ENCODE measurements around the gene CRYL1. TPM values are rescaled to one million over a fixed set of nuclear protein-coding genes. Genes with fewer than 3 reads are reported as not detected.

Gene CRYL1
- total and polyA plus RNA-seq, 2 experiments from 2014 or later, result 41.6 to 43.6 TPM

GRCh38 chr13:20390526-20391175 lies 135.0 kb downstream of the CRYL1 start:
- Histone ChIP-seq H3K27me3 (no peaks in the 10 kb centered on the region), H3K9me3 (ENCODE audit: low read depth) (no peaks in the 10 kb centered on the region), H3K27ac (peak overlapping the region; percentile 92), H3K36me3 (no peaks in the 10 kb centered on the region), H3K4me1 (ENCODE audit: low read depth) (peaks cover 14% of the 10 kb centered on the region), H3K4me3 (no peak overlapping the region)
- peak in 1 of 2 donors; percentile 30 for DNase-seq (ENCODE audit: low read depth in 1 of 2, low spot score in 1 of 2)
- TF ChIP-seq CTCF (IDR thresholded peaks at IDR 0.05; ENCODE audit: low read depth, low read length), result no peak

- Histone ChIP-seq H3K4me1 (ENCODE audit: low read depth) (peaks cover 14% of the 10 kb centered on the region), H3K4me3 (no peak overlapping the region), H3K27me3 (no peaks in the 10 kb centered on the region), H3K9me3 (ENCODE audit: low read depth) (no peaks in the 10 kb centered on the region), H3K27ac (peak overlapping the region; percentile 92), H3K36me3 (no peaks in the 10 kb centered on the region)
- TF ChIP-seq CTCF (IDR thresholded peaks at IDR 0.05; ENCODE audit: low read depth, low read length), result no peak
- peak; percentile 17 to 57 for DNase-seq (ENCODE audit: low read depth in 1 of 2, low spot score in 1 of 2)
These were observed 135.7 kb downstream of the CRYL1 start for GRCh38 chr13:20389696-20390525.

GRCh38 chr13:20388184-20388583 lies 137.5 kb downstream of the CRYL1 start:
- Histone ChIP-seq H3K9me3 (ENCODE audit: low read depth) (no peaks in the 10 kb centered on the region), H3K4me3 (no peak overlapping the region), H3K27me3 (no peaks in the 10 kb centered on the region), H3K36me3 (no peaks in the 10 kb centered on the region), H3K27ac (no peak overlapping the region), H3K4me1 (ENCODE audit: low read depth) (peaks cover 14% of the 10 kb centered on the region)
- DNase-seq (ENCODE audit: low read depth in 1 of 2, low spot score in 1 of 2), result no peak
- TF ChIP-seq CTCF (IDR thresholded peaks at IDR 0.05; ENCODE audit: low read depth, low read length), result no peak

- no peaks in the 10 kb centered on the region for H3K36me3 ChIP-seq
- peaks cover 14% of the 10 kb centered on the region for H3K4me1 ChIP-seq (ENCODE audit: low read depth)
- no peak overlapping the region for H3K4me3 ChIP-seq
- H3K9me3 ChIP-seq (ENCODE audit: low read depth), result no peaks in the 10 kb centered on the region
- no peak overlapping the region for H3K27ac ChIP-seq
- no peak for DNase-seq (ENCODE audit: low read depth in 1 of 2, low spot score in 1 of 2)
- no peak for TF ChIP-seq CTCF (IDR thresholded peaks at IDR 0.05; ENCODE audit: low read depth, low read length)
- H3K27me3 ChIP-seq, result no peaks in the 10 kb centered on the region
These were observed 138.2 kb downstream of the CRYL1 start for GRCh38 chr13:20387441-20387971.

GRCh38 chr13:20387006-20387405 lies 138.7 kb downstream of the CRYL1 start:
- Histone ChIP-seq H3K27ac (no peak overlapping the region), H3K27me3 (no peaks in the 10 kb centered on the region), H3K36me3 (no peaks in the 10 kb centered on the region), H3K4me1 (ENCODE audit: low read depth) (peaks cover 14% of the 10 kb centered on the region), H3K9me3 (ENCODE audit: low read depth) (no peaks in the 10 kb centered on the region), H3K4me3 (no peak overlapping the region)
- no peak for DNase-seq (ENCODE audit: low read depth in 1 of 2, low spot score in 1 of 2)
- no peak for TF ChIP-seq CTCF (IDR thresholded peaks at IDR 0.05; ENCODE audit: low read depth, low read length)

All from cardiac muscle cell (in vitro differentiated cells and primary cell).